Osteoblast (primary cell): ENCODE data around the gene APCDD1. TPM values are rescaled to one million over a fixed set of nuclear protein-coding genes. Genes with fewer than 3 reads are reported as not detected.

Source experiments
- DNase-seq: peaks from one replicate; pipeline ENCODE4 v3.0.0; 2011; ENCODE audit warnings: low spot score, mixed read lengths; ENCODE audit not compliant: insufficient read length; ENCODE audit errors: missing footprints
- H2AFZ ChIP-seq: 2 replicates; pipeline ENCODE4 v1.6.0; 2011; ENCODE audit warnings: mild to moderate bottlenecking, low read length
- H3K27ac ChIP-seq: 2 replicates; pipeline ENCODE4 v1.5.1; 2011; ENCODE audit warnings: mild to moderate bottlenecking, low read depth, low read length, moderate library complexity
- H3K27me3 ChIP-seq: 2 replicates; pipeline ENCODE4 v1.6.0; 2012; ENCODE audit warnings: mild to moderate bottlenecking, control low read depth, inconsistent platforms, low read length, moderate library complexity; ENCODE audit not compliant: insufficient read depth
- H3K36me3 ChIP-seq: 2 replicates; pipeline ENCODE4 v1.5.1; 2011; ENCODE audit warnings: mild to moderate bottlenecking, low read length, control low read depth, moderate library complexity; ENCODE audit not compliant: insufficient read depth
- H3K4me1 ChIP-seq: 2 replicates; pipeline ENCODE4 v1.5.1; 2011; ENCODE audit warnings: mild to moderate bottlenecking, low read length, control low read depth, moderate library complexity; ENCODE audit not compliant: insufficient read depth
- H3K4me2 ChIP-seq: 2 replicates; pipeline ENCODE4 v1.6.0; 2011; ENCODE audit warnings: mild to moderate bottlenecking, low read length; ENCODE audit not compliant: insufficient read depth
- H3K4me3 ChIP-seq: fragments of 200-600 bp; sonication (generic); 3 replicates; pipeline ENCODE4 v1.5.1; 2012; ENCODE audit warnings: mild to moderate bottlenecking, low read length, inconsistent platforms; ENCODE audit not compliant: insufficient read depth
- H3K79me2 ChIP-seq: 2 replicates; pipeline ENCODE4 v1.6.0; 2012; ENCODE audit warnings: mild to moderate bottlenecking, low read length, control low read depth, inconsistent platforms; ENCODE audit not compliant: insufficient read depth
- H3K9me3 ChIP-seq: 2 replicates; pipeline ENCODE4 v1.5.1; 2011; ENCODE audit warnings: low read depth, low read length, control low read depth
- H4K20me1 ChIP-seq: 2 replicates; pipeline ENCODE4 v1.6.0; 2012; ENCODE audit warnings: mild to moderate bottlenecking, low read length, control low read depth; ENCODE audit not compliant: insufficient read depth
- total RNA-seq: library from RNA; depleted of rRNA; stranded (reverse); fragments of >200 nt; gene quantifications from 2 replicates; pipeline ENCODE4 v1.2.3, GENCODE V29; 2012
- TF ChIP-seq, protein P1 (sequence below): IDR thresholded peaks from 2 replicates; pipeline ENCODE4 v1.5.1; 2011; ENCODE audit warnings: mild to moderate bottlenecking, low read depth, low read length, moderate library complexity; ENCODE audit errors: extremely low read depth

The APCDD1 gene
- total RNA-seq, 1 donor = 3.3 TPM

DNA sequence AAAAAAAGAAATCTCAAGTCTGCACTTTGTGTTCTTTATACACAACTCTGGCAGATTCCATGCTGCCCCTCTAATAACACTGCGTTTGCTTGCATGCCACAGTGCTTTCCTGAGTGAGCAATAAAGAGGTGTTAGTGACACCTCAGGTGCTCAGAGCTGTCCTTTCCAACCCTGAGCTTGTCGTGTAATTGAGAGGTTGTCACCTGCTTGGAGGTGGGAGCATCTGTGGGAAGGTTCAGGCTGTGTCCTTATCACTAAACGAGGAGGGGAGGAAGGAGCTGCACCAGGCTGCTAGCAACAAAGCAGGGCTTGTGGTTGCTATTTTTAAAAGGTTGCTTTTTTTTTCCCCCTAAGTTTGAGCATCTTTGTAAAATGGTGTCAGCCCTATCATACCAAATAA, 31.9 kb downstream of the APCDD1 start:
- H3K27ac ChIP-seq = no peak overlapping the region
- no peak overlapping the region for H2AFZ ChIP-seq
- peaks cover 2% of the 10 kb centered on the region for H3K27me3 ChIP-seq
- no peaks in the 10 kb centered on the region for H3K36me3 ChIP-seq
- no peak overlapping the region for H3K4me2 ChIP-seq
- no peaks in the 10 kb centered on the region for H3K4me1 ChIP-seq
- no peaks in the 10 kb centered on the region for H3K9me3 ChIP-seq
- DNase-seq = no peak
- no peak overlapping the region for H3K4me3 ChIP-seq
- H4K20me1 ChIP-seq = no peaks in the 10 kb centered on the region
- no peaks in the 10 kb centered on the region for H3K79me2 ChIP-seq
- TF ChIP-seq, protein P1, sequence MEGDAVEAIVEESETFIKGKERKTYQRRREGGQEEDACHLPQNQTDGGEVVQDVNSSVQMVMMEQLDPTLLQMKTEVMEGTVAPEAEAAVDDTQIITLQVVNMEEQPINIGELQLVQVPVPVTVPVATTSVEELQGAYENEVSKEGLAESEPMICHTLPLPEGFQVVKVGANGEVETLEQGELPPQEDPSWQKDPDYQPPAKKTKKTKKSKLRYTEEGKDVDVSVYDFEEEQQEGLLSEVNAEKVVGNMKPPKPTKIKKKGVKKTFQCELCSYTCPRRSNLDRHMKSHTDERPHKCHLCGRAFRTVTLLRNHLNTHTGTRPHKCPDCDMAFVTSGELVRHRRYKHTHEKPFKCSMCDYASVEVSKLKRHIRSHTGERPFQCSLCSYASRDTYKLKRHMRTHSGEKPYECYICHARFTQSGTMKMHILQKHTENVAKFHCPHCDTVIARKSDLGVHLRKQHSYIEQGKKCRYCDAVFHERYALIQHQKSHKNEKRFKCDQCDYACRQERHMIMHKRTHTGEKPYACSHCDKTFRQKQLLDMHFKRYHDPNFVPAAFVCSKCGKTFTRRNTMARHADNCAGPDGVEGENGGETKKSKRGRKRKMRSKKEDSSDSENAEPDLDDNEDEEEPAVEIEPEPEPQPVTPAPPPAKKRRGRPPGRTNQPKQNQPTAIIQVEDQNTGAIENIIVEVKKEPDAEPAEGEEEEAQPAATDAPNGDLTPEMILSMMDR = no peak

DNA sequence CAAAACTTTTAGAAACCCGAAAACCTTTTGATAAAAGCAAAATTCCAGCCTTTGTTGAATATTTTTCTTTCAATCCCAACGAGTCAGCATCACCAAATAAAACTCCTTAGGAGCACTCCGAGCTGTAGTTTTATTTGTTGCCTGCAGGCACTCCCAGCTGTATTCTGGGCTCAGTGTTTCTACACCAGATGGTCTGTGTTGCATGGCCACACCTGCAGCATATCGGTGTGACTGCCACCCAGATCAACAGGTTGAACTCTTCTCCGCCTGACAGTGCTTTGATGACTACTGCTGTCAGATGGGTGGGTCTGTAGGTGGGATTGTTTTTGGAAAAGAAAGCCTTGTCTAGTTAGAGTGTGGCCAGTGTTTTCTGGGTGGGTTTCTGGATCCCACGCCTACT, 32.7 kb downstream of the APCDD1 start:
- Histone ChIP-seq H3K4me3 (no peak overlapping the region), H3K9me3 (no peaks in the 10 kb centered on the region), H3K4me2 (no peak overlapping the region), H3K79me2 (no peaks in the 10 kb centered on the region), H3K27me3 (peaks cover 2% of the 10 kb centered on the region), H3K4me1 (no peaks in the 10 kb centered on the region), H4K20me1 (no peaks in the 10 kb centered on the region), H3K36me3 (no peaks in the 10 kb centered on the region), H2AFZ (no peak overlapping the region), H3K27ac (no peak overlapping the region)
- TF ChIP-seq, protein P1 = no peak
- no peak for DNase-seq

DNA sequence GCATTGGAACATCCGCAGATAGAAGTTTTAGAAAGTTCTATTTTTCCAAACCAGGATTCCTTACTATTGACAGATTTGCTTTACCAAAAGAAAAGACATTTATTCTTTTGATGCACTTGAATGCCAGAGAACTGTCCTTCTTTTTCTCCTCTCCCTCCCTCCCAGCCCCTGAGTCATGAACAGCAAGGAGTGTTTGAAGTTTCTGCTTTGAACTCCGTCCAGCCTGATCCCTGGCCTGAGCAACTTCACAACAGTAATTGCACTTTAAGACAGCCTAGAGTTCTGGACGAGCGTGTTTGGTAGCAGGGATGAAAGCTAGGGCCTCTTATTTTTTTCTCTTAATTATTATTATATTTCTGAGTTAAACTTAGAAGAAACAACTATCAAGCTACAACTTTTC, 33.6 kb downstream of the APCDD1 start:
- no peaks in the 10 kb centered on the region for H3K4me1 ChIP-seq
- H3K27ac ChIP-seq = no peak overlapping the region
- no peaks in the 10 kb centered on the region for H3K27me3 ChIP-seq
- H4K20me1 ChIP-seq = no peaks in the 10 kb centered on the region
- H3K36me3 ChIP-seq = no peaks in the 10 kb centered on the region
- TF ChIP-seq, protein P1 = no peak
- H2AFZ ChIP-seq = no peak overlapping the region
- H3K4me2 ChIP-seq = no peak overlapping the region
- H3K4me3 ChIP-seq = no peak overlapping the region
- no peaks in the 10 kb centered on the region for H3K9me3 ChIP-seq
- DNase-seq = no peak
- H3K79me2 ChIP-seq = no peaks in the 10 kb centered on the region

DNA sequence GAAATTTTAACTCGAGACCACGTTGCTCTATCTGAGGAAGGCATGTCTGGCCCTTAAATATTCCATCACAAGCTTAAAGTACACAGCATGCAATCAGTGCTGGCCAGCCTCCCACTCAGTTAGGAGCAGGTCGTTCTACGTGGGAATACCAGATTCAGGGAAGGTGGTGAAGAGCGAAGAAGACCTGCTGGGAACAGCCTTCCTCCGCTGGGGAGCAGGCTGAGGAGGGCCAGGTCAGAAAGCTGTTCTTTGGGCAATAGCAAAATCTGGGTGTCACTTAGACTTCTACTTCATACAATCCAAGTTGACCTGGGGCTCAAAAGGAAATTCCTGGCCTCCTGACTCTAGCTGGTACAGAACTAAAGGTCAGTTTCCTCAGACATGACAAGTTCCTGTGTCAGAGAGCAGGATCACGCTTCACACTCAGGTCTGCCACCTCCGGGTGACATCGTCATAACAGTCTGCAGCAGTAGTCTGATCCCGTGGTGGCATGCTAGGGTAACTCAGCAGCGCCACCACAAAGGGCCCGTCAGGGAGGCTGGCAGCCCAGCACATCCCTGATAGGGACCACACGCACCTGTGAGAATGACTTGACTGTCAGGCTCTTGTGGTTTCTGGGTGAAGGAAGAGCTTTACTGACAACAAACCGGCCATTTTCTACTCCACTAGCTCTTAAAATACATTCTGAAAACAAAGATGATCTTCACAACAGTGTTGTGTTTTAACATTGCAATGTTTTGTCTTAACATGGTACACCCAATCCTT, 36.1 kb downstream of the APCDD1 start:
- H3K9me3 ChIP-seq = no peaks in the 10 kb centered on the region
- no peaks in the 10 kb centered on the region for H3K4me1 ChIP-seq
- no peak for DNase-seq

More for the DNA sequence above, 36.1 kb downstream of the APCDD1 start:
- Histone ChIP-seq H3K4me3 (no peak overlapping the region), H3K36me3 (no peaks in the 10 kb centered on the region), H3K27me3 (peaks cover 6% of the 10 kb centered on the region), H3K79me2 (no peaks in the 10 kb centered on the region), H3K27ac (no peak overlapping the region), H3K4me2 (no peak overlapping the region), H2AFZ (no peak overlapping the region), H4K20me1 (no peaks in the 10 kb centered on the region)
- TF ChIP-seq, protein P1 = no peak
